Measurements from ENCODE around the gene RPAIN. TPM values are rescaled to one million over a fixed set of nuclear protein-coding genes. Genes with fewer than 3 reads are reported as not detected.

The RPAIN gene
- total RNA-seq, 1 experiment from 2014 or later = 56.3 TPM

DNA sequence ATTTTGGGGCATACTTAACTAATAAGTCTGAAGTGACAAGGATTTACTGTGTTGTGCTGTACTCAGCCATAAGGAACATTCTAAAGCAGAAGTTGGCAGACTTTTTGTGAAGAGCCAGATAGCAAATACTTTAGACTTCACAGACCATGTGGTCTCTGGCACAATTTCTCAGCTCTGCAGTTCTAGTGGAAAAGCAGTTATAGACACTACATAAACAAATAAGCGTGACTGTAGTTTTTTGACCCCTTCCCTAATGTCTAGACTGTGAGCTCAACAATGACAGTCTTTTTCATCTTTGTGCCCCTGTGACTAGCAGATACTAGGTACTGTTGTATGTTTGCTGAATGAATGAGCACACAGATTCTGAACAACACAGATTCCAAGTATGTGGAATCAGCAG, 4.9 kb downstream of the RPAIN start:
- no peak for DNase-seq
- no peak for TF ChIP-seq EZH2 (IDR thresholded peaks at IDR 0.05; ENCODE audit: low read depth)
- TF ChIP-seq, protein P1, sequence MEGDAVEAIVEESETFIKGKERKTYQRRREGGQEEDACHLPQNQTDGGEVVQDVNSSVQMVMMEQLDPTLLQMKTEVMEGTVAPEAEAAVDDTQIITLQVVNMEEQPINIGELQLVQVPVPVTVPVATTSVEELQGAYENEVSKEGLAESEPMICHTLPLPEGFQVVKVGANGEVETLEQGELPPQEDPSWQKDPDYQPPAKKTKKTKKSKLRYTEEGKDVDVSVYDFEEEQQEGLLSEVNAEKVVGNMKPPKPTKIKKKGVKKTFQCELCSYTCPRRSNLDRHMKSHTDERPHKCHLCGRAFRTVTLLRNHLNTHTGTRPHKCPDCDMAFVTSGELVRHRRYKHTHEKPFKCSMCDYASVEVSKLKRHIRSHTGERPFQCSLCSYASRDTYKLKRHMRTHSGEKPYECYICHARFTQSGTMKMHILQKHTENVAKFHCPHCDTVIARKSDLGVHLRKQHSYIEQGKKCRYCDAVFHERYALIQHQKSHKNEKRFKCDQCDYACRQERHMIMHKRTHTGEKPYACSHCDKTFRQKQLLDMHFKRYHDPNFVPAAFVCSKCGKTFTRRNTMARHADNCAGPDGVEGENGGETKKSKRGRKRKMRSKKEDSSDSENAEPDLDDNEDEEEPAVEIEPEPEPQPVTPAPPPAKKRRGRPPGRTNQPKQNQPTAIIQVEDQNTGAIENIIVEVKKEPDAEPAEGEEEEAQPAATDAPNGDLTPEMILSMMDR (conservative IDR thresholded peaks at IDR 0.05) = no peak
- ChIA-PET POLR2A (ENCODE audit: unreplicated experiment) (interaction anchor here (0.6 kb wide), 1 partner anchor 82 kb away, joined by 3 read pairs; no protein-coding TSS in a partner anchor), CTCF (no interaction called here)
- H2AFZ ChIP-seq = no peak overlapping the region
- no peaks in the 10 kb centered on the region for H3K9me2 ChIP-seq (ENCODE audit: insufficient read depth)
- no peaks in the 10 kb centered on the region for H4K20me1 ChIP-seq (ENCODE audit: insufficient read depth)
- peaks cover 33% of the 10 kb centered on the region; the same call in 1 of the 2 replicates for H3F3A ChIP-seq (ENCODE audit: insufficient read depth, low read depth)
- peaks cover 24% of the 10 kb centered on the region for H3K4me1 ChIP-seq (replicated peaks; ENCODE audit: insufficient read depth)
- intact Hi-C loops (cut with micrococcal nuclease; ENCODE audit: unreplicated experiment) = loop anchor here (5.0 kb wide), 1 partner anchor 42 kb away; the partner anchor contains the start of gene DHX33
- no TSS peak for BruUV-seq (replicated peaks)
- H3K27ac ChIP-seq = no peak overlapping the region
- no peaks in the 10 kb centered on the region for H3K9me3 ChIP-seq (ENCODE audit: insufficient read depth, low read depth)
- H3K36me3 ChIP-seq (ENCODE audit: low read depth) = peaks cover 67% of the 10 kb centered on the region
- no peaks in the 10 kb centered on the region for H3K27me3 ChIP-seq (ENCODE audit: insufficient read depth, low read depth)
- no peak overlapping the region for H3K4me3 ChIP-seq
- peaks cover 24% of the 10 kb centered on the region for H3K79me2 ChIP-seq (ENCODE audit: low read depth)
- no peak overlapping the region for H3K4me2 ChIP-seq

DNA sequence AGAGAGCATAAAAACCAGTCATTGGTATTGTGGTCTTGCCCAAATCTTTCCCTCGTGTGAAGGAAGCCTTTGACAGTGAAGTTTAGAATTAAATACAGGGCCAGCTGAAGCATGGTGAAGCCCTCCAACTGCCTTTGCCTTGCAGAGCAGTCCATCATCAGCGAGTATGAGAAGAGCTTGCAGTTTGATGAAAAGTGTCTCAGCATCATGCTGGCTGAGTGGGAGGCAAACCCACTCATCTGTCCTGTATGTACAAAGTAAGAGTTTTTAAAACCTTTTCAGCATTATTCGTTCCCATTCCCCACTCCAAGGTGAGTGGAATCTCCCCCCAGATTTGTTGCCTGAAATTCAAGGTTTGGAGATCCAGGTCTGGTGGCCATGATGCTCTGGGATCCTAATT, 5.8 kb downstream of the RPAIN start:
- Histone ChIP-seq H3K27ac (no peak overlapping the region), H3F3A (ENCODE audit: insufficient read depth, low read depth) (peaks cover 36% of the 10 kb centered on the region; the same call in 1 of the 2 replicates), H4K20me1 (ENCODE audit: insufficient read depth) (no peaks in the 10 kb centered on the region), H3K4me1 (replicated peaks; ENCODE audit: insufficient read depth) (peaks cover 21% of the 10 kb centered on the region), H3K9me3 (ENCODE audit: insufficient read depth, low read depth) (no peaks in the 10 kb centered on the region), H3K27me3 (ENCODE audit: insufficient read depth, low read depth) (no peaks in the 10 kb centered on the region), H2AFZ (no peak overlapping the region), H3K4me3 (no peak overlapping the region), H3K9me2 (ENCODE audit: insufficient read depth) (no peaks in the 10 kb centered on the region), H3K4me2 (no peak overlapping the region), H3K79me2 (ENCODE audit: low read depth) (peaks cover 15% of the 10 kb centered on the region), H3K36me3 (ENCODE audit: low read depth) (peaks cover 70% of the 10 kb centered on the region)
- BruUV-seq (replicated peaks) = no TSS peak
- POLR2A ChIA-PET (ENCODE audit: unreplicated experiment) = no interaction called here
- CTCF ChIA-PET = no interaction called here
- DNase-seq = no peak
- intact Hi-C loops (cut with micrococcal nuclease; ENCODE audit: unreplicated experiment) = no loop called here
- no peak for TF ChIP-seq EZH2 (IDR thresholded peaks at IDR 0.05; ENCODE audit: low read depth)
- TF ChIP-seq, protein P1 (conservative IDR thresholded peaks at IDR 0.05) = no peak

DNA sequence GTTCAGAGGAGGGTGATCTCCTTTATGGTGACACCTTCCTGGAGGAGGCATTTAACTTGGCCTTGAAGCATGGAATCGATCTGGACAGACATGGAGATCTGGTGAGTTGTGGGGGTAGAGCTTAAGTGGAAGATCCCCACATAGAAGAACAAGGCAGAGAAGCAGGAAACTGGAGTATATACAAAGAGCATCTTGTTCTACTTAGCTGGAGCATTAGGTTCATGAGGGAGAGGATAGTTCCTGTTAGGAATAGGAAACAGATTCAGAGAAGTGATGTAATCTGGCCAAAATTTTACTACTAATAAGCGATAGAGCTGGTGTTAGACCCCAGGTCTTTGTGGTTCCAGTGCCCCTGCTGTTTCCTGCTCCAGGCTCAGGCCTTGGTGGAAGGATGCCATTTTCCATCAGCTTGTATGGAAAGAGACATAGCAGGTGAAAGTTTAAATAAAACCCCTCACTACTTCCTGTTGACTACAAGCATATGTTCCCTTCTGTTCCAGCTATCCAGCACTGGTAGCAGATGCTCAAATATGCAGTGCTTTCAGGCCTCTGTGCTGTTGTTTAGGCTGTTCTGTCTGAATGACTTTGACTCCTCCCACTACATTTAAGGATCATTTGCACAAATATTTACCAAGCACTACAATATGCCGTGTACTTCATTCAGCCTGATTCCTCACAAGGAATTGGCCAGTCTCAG, 9.4 kb downstream of the RPAIN start:
- H3K4me1 ChIP-seq (replicated peaks; ENCODE audit: insufficient read depth) = no peaks in the 10 kb centered on the region
- TF ChIP-seq, protein P1 (conservative IDR thresholded peaks at IDR 0.05) = no peak
- no peak for TF ChIP-seq EZH2 (IDR thresholded peaks at IDR 0.05; ENCODE audit: low read depth)
- BruUV-seq (replicated peaks) = no TSS peak
- no peak overlapping the region for H3K4me2 ChIP-seq
- CTCF ChIA-PET = no interaction called here
- H4K20me1 ChIP-seq (ENCODE audit: insufficient read depth) = peaks cover 14% of the 10 kb centered on the region
- peaks cover 56% of the 10 kb centered on the region for H3K36me3 ChIP-seq (ENCODE audit: low read depth)
- no peaks in the 10 kb centered on the region for H3K9me3 ChIP-seq (ENCODE audit: insufficient read depth, low read depth)
- no peak overlapping the region for H3K4me3 ChIP-seq
- 0 out of 2 replicates have a peak overlapping the region, but pooled peaks have one; percentile 27 for H3K27ac ChIP-seq
- intact Hi-C loops (cut with micrococcal nuclease; ENCODE audit: unreplicated experiment) = no loop called here
- POLR2A ChIA-PET (ENCODE audit: unreplicated experiment) = no interaction called here
- H3K27me3 ChIP-seq (ENCODE audit: insufficient read depth, low read depth) = no peaks in the 10 kb centered on the region
- peaks cover 4% of the 10 kb centered on the region; the same call in 1 of the 2 replicates for H3K79me2 ChIP-seq (ENCODE audit: low read depth)
- DNase-seq = no peak
- H3F3A ChIP-seq (ENCODE audit: insufficient read depth, low read depth) = peaks cover 59% of the 10 kb centered on the region
- H2AFZ ChIP-seq = no peak overlapping the region
- no peaks in the 10 kb centered on the region for H3K9me2 ChIP-seq (ENCODE audit: insufficient read depth)
